ENCODE measurements around the gene WDR90.

GRCh38 chr16:637081-638018 is 11.8 kb upstream of the WDR90 start:
- TF ChIP-seq POLR2A (IDR thresholded peaks at IDR 0.05) (no peak), CTCF (IDR thresholded peaks at IDR 0.05) (no peak)
